DND-41 (cell line): ENCODE measurements around the gene KRT1.

Experiments used
- CTCF ChIP-seq: IDR thresholded peaks from 2 replicates; pipeline ENCODE4 v1.5.1; 2012; ENCODE audit warnings: borderline replicate concordance, low read length, moderate library complexity, mild to moderate bottlenecking; ENCODE audit not compliant: poor library complexity, severe bottlenecking; ENCODE audit errors: extremely low read depth
- EZH2 ChIP-seq: IDR thresholded peaks from 3 replicates; pipeline ENCODE4 v1.6.1; 2012; ENCODE audit warnings: borderline replicate concordance, low read depth, mild to moderate bottlenecking, moderate library complexity, low read length, inconsistent platforms; ENCODE audit not compliant: severe bottlenecking

- TF ChIP-seq CTCF (no peak), EZH2 (no peak)
These were observed 18.5 kb downstream of the KRT1 start for GRCh38 chr12:52661668-52662067.
